T-helper 2 cell (primary cell): ENCODE measurements around the gene CHID1.

ENCODE experiments used
- DNase-seq, 5 experiments: peaks; one replicate each; pipeline versions ENCODE4 v3.0.0 to v3.0.0-alpha.2; 2012 to 2022

Gene CHID1

DNA sequence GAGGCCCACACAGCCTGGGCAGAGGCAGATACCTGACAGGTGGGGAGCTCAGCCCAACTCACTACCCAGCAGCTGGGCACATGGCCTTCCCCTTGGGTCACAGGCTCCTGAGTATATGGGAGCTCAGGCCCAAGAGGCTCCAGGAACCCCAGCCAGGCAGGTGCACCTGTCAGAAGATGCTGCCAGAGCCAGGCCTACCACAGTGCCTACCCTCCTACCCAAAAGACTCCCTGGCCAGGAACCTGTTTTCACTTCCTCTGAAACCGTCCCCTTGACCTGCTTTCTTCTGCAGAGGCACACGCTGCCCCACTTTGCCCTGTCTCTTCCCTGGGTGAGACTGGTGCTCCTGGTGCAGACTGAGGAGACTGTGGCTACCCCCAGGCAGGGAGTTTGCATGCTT, 2.9 kb downstream of the CHID1 start:
- DNase-seq: no peak

DNA sequence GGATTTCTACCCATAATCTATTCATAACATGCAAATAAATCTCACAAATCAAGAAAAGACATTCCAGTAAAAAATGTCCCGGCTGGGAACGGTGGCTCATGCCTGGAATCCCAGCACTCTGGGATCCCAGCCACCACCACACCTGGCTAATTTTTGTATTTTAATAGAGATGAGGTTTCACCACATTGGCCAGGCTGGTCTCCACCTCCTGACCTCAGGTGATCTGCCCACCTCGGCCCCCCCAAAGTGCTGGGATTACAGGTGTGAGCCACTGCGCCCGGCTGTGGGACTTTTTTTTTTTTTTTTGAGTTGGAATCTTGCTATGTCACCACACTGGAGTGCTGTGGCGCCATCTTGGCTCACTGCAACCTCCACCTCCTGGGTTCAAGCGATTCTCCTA, 4.7 kb downstream of the CHID1 start:
- no peak for DNase-seq

DNA sequence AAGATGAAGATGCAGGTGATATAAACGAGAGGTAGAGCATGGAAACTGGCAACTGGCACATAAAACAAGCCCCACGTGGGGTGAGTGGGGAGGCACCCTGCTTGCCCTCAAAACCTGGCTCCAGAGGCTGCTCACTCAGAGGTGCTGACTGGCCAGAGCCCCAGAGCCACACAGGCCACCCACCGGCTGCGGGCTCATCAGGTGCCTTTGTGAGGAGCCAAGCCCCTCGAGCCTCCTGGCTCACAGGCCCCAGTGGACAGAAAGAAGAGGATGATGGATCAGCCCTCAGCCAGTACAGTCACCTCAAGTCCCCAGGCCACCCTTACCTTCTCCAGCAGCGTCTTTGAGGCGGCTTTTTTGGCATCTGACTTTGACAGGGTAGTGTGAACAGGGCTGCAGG, 6.2 kb downstream of the CHID1 start:
- DNase-seq: no peak

DNA sequence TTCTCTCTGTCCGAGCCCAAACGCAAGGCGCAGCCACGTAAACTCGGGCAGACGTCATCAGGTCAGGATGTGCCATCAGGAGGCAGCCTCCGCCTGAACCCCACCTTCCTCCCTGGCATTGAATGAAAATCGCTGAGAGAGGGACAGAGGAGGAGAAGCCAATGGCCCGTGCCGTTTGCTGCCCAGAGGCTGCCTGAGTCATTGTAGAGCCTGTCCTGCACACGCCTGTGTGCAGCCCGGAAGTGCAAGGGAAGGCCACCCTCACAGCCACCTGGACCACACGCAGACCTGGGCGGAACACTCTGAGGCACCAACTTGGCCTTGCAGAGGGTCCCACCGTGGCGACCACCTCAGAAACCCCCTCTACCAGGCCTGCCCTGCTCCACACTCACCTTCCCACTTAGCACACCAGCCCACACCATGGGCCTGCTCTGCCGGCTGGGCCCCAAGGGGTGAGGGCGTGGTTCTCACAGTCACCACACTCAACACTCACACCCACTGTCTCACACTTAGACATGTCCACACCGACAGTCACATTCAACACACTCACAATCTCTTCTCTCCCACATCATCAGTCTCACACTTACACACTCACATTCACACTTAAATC, 9.1 kb downstream of the CHID1 start:
- no peak for DNase-seq

DNA sequence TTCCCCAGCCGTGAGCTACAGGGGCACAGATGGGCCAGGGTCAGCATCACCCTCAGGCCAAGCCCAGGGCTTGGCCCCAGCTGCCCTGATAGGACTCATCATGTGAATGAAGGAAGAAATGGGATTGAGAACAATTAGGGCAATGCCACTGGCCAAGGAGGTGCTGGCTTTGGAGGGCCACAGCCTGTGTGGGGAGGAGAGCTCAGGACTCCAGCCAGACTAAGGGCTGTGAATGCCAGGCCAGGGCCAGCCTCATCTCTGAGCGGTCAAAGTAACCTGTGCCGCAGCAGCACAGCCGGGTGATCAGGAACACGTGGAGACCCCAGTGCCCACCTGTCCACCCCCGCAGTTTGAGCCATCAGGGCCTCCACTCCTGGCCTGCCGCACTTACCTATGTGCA, 10.1 kb downstream of the CHID1 start:
- DNase-seq: no peak

DNA sequence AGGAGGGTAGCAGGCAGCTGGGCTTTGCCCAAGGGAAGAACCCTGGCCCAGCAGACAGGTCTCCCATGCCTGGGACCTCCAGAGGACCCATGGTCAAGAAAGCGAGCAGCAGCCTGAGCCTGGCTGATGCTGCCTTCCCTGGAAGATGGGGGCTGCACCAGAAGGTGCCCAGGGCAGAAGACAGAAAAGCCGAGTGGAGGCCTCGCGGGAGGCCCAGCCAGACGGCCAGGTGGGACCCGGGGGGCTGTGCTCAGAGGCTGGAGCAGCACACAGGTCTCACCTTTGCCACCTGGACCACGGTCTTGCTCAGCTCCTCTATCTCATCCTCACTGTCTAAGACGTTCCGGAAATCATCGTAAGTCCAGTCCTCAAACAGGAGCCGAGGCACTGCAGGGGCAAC, 10.9 kb downstream of the CHID1 start:
- DNase-seq: no peak

DNA sequence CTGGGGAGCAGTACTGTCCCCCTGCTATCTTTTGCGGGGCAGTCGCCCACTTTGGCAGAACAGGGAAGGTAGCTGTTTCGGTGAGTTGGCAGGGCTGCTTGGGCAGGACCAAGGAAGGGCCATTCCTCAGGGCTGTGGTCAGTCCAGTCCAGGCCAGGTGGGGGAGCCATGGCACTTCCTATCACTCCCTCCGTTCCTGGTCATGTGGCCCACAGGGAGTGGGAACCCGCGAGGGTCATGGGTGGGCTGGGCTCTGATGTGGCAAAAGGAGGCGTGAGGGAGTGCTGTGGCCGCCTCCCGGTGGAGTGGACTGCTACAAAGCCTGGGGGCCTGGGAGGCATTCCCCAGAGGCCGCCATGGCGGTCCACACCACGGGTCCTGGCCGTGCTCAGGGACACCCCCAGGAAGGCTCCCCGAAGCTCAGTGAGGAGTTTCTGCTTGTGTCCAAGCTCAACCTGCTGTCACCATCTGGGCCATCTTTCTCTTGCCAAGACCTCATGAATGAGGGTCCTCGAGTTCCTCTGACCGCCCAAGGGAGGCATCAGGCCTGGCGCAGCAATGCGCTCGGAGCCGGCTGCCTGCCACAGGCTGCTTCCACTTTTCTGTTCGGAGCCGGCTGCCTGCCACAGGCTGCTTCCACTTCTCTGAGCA, 11.9 kb downstream of the CHID1 start:
- DNase-seq: no peak

DNA sequence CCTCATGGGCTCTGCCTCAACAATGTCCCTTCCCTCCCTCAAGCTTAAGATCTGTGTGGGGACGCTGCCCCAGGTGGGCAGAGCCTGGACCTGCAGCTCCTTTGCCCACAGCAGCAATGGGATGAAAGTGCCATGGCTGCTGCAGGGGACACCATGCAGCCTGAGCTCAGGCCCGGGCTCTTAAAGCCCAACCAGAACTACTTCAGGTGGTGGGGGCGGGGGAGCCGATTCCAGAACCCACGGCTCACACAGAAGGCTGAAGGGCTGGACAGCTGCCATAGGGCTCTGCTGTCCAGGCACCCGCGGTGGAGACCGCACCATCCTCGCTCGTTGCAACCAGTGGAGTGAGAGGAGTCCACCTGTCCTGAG, 12.5 kb downstream of the CHID1 start:
- DNase-seq: no peak

DNA sequence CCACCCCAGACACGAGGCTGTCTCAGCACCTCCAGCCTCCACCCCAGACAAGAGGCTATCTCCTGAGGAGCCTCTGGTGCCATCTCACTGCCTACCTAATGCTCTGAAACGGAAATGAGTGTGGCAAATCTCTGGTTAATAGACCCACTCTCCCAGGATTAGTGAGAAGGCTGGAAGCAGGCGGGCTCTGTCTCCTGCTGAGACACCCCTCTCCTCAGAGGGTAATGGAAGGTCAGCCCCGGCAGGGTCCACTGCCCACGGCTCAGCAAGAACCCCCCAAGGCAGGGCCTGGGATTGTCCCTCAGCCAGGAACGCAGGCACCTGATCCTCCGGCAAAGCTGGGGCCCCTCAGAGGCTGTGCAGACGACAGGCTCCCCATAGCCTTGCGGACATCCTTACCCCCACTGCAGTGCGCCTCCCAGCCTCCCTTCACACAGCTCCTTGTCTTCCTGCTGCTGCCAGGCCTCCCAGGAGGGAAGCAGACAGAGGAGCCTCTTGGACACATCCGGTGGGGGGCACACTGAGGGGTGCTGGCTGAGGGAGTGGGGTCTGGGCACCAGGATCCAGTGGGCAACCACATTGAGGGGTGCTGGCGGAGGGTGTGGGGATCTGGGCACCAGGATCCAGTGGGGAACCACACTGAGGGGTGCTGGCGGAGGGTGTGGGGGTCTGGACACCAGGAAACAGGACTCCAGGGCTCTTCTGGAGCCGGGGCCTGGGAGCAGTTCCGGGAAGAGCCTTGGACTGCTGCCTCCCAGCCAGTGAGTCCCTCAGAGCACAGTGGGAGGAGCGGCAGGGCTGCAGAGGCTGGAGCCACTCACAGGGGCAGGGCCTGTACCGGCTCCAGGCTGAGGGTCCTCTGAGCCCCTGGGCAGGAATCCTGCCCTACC, 13.1 kb downstream of the CHID1 start:
- DNase-seq: no peak

DNA sequence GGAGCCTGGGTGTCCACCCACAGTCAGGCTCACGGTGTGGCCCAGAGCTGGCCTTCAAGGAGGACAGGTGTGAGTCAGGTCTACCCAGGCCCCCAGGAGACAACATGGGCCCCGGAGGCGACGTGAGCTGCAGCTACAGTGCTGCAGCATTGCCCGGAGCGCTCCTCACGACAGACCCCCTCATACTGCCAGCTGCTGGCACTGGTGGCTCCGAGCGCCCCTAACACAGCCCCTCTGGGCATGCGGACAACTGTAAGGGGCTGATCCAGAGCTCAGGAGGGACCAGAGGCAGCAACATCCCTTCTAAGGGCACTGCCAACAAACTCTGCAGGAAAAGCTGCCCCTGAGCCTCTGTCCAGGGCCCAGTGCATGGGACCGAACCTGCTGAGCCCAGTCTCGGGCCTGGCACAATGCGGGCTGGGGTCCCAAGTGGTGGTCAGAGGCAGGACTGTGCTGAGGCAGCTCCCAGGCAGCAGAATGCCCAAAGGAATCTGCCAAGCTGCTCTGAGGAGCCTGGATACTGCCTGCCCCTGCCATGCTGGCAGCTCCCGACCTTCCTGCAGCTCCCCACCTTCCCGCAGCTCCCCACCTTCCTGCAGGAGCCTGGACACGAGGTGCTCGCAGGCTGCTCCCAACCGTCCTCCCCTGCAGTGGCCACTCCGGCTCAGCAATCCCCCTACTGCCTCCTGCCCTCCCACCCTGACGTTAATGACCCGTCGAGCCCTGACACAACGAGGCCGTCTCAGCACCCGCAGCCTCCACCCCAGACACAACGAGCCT, 15.1 kb downstream of the CHID1 start:
- DNase-seq: no peak

DNA sequence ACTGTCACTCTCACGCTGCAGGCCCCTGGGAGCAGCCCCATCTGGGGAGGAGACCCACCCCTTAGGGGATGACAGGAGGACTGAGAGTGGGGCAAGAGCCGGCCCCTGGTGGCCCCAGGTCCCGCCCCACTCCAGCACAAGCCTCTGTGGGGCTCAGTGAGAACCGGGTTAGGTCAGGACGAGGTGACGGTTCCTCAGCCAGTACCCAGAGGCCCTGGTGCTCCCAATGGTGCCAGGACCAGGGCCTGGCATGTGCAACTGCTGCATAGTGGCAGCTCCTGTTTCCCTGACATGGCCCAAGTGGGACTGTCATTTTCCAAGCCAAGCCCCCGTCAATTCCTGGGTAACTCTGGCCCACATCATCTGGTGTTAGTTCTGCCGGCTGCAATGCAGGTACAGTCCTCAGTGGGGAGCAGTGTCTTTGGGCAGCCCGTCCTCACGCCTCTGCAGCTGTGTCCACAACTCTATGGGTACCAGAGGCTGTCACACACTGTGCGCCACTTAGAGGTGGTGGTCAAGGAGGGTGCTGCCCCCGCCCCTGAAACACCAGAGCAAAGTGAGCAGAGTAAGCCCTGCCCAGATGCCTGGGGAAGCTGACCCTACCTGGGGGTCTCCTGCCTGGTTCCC, 15.9 kb downstream of the CHID1 start:
- no peak for DNase-seq

DNA sequence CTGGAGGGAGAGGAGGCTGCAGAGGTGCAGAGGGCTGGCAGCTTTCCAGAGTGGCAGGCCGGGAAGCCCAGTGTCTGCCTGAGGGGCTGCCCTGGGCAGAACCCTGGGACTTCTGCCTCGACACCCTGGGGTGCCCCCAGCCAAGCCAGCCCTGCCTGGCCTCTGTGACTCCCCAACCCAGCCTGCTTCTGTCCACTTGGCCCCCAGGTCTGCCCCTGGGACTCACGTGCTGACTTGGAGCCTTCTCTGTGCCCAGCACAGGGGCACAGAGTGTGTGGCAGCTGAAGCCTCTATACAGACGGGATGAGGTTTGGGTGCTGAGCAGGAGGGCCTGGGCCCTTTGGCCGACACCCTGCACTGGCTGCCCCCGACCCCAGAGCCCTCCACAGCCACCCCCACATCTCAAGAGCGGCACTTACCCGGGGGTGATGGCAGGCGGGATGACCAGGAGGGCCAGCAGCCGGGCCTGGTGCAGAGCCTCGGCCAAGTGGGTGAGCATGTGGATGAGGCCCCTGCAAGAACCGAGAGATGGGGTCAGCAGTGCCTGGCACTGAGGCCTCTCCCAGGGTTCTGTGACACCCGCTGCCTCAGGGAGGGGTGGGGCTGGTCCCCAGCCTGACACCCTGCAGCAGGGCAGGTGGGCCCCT, 17.5 kb downstream of the CHID1 start:
- DNase-seq: no peak

DNA sequence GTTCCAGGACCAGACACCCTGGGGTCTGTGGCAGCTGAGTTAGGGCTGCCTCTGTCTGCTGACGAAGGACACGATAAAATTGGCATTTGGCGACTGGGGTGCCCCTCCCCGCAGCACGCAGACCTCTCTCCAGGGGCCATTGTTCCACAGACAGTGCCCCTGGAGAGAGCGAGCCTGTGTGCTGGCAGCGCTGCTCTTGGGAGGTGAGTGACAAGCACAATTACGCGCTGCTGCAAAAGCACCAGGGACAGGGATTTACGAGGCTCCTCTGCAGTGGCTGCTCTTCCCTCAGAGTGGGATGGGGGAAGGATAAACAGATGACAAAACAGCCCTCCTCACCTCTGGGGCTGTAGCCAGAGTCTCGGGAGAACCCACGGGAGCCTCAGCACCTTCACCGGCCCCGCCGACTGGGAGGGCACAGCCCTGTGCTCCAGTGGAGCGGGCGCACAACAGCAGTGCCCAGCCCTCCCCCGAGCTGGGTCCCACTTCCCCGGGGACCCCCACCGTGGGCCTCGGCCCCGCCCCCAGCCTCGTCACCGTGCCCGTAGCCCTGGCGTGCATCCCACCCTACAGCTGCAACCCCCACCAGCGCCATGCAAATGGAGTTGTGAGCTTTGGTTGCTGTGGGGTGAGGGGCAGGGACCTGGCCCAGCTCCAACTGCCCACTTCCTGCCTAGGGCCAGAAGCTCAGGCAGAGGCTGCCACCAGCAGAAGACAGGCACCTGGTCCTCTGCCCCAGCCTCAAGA, 19.6 kb downstream of the CHID1 start:
- no peak for DNase-seq

DNA sequence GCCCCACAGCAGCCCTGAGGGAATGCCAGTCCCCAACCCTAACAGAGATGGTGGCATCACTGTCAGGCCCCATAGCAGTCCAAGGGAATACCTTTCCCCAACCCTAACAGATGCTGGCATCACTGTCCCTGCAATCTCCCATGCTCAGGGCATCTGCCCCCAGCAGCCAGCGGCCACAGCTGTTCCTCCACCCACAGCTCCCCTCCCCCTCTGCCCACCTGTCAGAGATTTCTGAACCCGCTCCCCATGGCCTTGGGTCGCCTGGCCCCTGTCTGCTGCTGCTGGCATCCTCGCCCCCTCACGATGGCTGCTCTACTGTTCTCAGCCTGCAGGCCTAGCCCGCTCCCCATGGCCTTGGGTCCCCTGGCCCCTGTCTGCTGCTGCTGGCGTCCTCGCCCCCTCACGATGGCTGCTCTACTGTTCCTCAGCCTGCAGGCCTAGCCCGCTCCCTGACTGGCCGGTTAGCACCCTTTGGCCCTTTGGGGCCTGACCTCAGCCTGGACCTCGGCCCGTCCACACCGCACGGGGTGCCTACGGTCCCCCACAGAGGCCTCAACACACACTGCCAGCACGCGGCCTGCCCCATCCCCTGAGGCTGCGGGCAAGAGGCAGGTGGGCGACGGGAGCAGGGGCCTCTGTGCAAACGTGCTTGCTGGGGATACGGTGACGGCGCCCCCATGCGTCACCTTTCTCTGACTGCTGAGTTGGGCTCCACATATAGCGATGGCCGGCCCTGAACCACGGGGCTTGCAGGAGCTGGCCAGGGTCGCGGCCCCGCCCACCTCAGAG, 20.7 kb downstream of the CHID1 start:
- no peak for DNase-seq

DNA sequence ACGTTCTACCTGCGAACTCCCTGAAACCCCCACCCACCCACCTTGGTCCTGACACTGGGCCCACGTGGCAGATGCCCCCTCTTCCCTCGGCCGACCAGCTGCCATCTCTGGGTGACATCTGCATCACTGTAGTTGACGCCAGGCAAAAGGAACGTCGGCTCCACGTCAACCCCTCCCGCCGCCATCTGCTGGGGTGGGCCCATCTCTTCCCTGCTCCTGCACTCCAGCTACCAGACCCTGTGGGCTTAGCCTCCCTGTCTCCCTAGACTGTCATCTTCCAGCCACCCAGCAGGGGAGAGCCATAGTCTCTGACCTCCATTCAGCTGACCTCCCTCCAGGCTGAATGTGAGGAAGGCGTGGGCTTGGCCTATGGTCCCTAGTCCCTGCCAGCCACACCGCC, 21.4 kb downstream of the CHID1 start:
- DNase-seq: no peak

DNA sequence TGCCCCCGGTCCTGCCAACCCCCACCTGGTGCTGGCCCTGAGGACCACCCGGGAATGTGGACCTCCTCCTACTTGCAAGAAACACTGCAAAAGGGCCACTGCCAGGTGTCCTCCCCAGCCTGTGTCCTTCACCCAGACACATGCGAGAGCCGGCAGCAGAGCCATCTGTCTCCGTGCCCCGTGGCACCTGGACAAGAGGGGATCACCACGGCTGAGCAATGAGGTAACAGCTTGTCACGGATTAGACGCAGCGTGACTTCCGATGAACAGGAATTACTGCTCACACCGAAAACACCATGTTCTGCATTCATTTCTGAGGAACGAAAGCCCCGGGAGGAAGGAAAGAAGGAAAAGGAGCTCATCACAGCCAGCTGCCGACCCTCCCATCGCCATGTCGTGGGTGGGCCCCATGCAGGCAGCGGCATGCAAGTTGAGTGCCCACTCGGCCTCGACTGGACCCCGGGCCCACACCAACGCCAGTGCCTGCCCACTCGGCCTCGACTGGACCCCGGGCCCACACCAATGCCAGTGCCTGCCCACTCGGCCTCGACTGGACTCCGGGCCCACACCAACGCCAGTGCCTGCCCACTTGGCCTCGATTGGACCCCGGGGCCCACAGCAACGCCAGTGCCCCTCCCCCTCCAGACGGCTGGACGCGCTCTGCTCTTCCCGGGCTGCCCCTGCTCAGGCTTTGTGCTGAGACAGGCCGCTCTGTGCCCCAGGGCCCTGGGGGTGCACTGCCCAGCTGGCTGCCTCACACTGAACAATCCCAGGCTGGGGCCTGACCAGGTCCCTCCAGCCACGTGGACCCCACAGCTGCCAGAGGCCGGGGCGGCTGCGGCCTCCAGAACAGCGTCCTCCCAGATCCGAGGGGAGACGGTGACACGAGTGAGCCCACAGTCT, 22.0 kb downstream of the CHID1 start:
- DNase-seq: no peak

DNA sequence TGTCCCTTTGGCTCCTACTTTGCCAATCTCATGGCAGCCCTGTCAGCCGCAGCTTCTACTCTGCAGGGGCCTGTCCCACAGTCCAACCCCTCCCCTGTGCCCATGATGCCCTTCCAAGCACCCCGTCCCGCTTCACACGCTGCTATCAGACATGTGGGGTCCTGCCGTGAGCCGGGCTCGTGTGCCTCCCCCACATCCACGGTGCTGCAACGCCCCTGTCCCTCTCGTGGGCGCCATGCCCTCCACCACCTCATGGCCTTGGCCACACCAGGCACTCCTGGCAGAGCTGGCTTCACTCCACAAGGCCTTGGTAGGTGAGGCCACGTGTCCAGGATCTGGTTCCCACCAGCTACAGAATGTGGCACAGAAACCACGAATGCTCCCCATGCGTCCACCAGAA, 23.0 kb downstream of the CHID1 start:
- DNase-seq: no peak

DNA sequence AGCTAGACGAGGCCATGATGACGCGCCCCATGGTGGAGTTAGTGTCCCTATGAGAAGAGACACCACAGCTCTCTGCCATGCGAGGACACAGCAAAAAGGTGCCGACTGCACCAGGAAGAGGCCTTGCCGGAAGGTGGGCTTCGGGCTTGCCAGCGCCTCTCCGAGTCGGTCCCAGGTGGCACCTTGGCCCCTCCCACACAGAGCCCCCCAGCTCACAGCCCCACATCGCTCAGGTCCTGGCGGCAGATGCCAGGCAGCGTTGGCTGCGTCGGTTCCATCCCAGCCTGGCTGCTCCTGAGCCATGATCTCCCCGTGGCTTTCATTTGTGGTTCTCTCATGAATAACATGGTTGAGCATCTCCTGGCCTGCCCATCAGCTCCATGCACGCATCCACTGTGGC, 24.0 kb downstream of the CHID1 start:
- DNase-seq: no peak

DNA sequence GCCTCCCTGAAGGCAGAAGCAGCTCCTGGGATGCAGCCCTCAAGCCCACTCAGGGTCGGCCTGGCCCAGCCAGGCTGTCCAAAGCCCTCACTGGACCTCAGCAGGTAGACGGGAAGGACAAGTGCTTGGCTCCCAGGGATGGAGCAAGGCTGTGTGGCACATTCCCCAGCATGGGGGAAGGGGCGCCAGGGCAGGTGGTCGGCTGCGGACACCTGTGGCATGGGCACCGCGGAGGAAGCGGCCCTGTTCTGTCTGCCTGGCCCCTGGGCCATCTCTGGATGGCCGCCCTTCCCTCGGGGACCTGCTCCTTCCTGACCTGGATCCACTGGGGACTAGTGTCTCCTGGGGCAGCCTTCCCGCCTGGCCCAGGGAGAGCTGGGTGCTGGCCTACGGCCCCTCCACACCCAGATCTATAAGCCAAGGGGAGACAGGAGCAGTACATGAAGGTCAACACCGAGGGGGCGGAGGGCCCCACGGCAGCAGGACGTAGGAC, 26.0 kb downstream of the CHID1 start:
- DNase-seq: no peak
